NCI-H1105 treated with DMSO at 0.1 percent for 48 hours (cell line): Measurements from ENCODE around the gene PHETA1.
"Not testable (repeated sequence)": the region's sequence is repeated elsewhere in the genome, so short reads cannot be mapped to it uniquely, and the experiment has no call there.

Source experiments
- DNase-seq: peaks from one replicate; lab custom pipeline; 2025; lab: John Stamatoyannopoulos, UW

Gene PHETA1

DNA sequence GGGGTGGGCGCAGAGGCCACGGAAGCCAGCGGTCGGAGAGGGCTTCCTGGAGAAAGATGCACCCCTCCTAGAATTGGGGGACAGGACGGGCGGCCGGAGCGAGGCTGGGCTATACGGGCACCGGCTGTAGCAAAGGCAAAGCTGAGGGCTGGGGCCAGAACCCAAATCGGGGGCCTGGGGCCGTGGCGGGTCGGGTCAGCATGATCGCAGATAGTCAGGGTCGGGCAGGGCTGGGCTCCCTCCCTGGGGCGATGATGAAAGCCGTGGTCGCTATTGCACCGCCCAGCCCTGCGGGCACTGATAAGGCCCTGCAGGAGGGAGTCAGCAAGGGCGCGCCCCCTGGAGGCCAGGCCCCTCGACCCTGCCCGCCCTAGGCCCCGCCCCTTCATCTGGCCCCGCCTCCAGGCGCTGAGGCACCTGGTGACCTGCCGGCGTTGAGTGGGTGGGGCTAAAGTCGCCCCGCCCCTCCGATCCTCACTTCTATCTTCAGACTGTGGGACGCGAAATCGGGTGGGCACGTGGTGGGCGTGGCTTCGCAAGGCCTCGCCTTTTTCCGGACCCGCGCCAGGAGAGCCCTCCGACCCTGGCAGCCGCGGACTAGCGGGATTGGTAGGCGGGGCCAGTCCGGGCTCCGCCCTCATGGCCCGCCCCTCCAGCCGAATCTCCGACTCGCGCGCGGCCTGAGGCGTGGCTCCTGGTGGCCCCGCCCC lies 36.4 kb upstream of the PHETA1 start:
- DNase-seq = peak; percentile 77

DNA sequence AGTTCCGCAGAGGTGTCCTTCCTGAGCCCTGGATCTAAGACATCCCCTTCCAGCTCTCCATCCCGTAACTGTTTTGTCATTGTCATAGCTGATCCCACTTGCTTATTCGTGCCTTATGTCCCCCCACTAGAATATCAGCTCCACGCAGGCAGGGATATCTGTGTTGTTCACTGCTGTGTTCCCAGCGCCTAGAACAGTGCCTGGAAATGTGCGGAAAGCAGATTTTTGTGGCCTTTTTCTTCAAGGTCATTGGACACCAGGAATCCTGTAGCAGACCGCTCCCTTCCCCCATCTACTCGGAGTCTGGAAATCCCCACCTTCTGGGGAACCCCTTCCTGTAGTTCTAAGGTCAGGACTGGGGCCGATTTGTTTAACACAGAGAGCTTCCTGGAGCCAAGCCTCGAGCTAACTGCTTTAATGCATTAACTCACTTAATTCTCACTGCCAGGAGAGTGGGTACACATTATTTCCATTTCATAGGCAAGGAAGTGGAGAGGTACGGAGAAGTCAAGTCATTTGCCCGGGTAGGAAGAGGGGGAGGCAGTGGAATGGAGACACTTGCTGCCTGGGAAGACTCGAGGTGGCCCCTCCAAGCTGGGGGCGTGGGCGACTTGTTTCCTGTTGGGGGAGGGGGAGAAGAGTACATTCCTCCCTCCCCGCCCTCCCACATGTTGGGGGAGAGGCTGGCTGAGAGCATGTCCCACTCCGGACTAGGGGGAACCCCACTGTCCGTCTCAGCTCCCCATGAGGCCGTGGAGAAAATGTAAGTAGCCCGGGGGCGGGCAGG lies 35.7 kb upstream of the PHETA1 start:
- no peak for DNase-seq

DNA sequence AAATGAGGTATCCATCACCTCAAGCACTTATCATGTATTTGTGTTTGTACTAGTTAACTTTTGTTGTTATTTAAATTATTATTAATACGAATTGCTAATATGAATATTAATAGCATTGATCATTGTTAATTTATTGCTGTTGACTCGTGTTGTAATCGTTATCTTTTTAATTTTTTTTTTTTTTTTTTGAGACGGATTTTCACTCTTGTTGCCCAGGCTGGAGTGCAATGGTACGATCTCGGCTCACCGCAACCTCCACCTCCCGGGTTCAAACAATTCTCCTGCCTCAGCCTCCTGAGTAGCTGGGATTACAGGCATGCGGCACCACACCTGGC lies 33.6 kb upstream of the PHETA1 start:
- DNase-seq = not testable (repeated sequence)

DNA sequence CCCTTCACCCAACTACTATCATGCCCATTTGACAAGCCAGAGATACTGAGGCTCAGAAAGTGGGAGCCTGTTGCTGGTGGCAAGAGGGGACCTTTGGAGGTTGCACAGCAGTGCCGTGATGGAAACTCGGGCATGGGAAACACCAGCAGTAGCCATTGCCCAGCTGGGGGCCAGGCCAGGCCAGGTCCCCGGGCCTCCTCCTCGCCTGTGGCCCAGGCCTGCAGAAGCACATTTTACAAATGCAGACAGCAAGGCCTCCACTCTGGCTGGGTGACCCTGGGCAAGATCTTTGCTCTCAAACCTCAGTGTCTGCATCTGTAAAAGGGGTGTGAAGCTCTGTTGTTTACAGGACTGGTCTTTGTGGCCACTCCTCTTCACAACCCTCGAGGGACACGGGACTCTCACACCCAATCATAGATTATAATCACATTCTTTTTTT lies 32.3 kb upstream of the PHETA1 start:
- no peak for DNase-seq

DNA sequence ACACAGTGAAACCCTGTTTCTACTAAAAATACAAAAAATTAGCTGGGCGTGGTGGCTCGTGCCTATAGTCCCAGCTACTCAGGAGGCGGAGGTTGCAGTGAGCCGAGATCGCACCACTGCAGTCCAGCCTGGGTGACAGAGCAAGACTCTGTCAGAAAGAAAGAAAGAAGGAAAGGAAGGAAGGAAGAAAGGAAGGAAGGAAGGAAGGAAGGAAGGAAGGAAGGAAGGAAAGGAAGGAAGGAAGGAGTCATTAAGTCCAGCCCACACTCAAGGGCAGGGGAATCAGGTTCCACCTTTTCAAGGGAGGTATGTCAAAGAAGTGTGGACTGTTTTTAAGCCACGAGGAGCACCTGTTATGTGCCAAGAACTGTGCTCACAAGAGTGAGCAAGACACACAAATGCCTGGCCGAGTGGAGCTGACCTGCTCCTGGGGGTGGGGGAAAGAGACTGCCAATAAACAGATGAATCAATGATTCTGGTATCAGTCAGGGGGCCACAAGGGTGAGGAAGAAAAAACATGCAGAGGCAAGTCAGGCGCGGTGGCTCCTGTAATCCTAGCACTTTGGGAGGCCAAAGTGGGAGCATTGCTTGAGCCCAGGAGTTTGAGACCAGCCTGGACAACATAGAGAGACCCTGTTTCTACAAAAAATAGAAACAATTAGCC lies 31.0 kb upstream of the PHETA1 start:
- DNase-seq = not testable (repeated sequence)

DNA sequence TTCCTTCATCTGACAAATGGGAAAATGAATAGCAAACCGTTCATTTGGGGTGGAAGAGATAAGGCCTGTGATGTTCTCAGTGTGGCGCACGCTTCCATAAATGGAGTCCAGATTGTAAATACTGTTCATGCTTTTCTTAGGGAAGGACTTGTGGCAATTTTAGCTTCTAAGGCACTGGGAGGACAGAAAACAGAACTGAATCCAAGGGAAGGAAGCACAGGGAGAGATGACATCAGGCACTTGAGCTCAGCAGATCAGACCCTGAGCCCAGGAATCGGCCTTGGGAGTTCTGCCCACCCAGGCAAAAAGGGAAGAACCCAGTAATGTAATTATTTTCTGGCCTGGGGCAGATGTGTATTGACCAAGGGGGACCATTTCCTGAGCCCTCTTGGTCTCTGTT lies 29.6 kb upstream of the PHETA1 start:
- DNase-seq = no peak

DNA sequence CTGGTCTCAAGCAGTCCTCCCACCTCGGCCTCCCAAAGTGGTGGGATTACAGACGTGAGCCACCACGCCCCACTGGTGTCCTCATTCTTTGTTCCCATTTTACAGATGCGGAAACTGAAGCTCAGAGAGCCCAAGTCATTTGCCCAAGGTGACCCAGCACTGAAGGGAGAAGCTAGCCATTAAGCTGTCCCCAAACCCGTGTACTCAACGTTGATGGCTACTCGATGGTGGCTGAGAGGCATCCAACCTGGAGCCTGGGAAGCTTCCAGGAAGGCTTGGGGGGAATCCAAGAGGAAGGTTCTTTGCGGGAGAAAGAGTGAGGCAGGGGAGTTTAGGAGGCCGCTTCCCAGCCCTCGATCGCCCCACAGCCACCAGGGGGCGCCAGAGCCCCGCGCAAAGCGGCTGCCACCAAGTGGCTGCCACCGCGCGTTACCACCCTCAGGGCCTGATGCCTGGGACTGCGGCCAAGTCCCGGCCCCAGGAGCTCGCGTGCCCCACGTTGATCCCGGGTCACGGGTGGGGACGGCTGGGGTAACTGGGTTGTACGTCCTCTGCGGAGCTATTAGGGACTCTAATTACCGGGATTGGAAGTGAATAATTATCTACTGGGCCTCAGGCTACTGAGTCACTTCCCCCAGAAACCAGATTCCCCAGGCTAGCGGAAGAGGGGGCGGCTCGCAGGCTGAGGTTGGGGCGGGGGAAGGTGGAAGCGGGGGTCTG lies 28.0 kb upstream of the PHETA1 start:
- DNase-seq = peak; percentile 60

DNA sequence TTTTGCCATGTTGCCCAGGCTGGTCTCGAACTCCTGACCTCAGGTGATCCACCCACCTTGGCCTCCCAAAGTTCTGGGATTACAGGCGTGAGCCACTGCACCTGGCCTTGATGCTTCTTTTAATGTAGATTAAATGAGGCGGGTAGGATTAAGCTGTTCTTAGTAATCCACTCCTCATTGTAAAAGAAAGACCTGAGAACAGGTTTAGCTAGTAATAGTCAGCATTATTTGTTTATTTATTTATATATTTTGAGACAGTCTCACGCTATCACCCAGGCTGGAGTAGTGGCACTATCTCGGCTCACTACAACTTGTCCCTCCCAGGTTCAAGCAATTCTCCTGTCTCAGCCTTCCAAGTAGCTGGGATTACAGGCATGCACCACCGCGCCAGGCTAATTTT lies 27.4 kb upstream of the PHETA1 start:
- DNase-seq = not testable (repeated sequence)

DNA sequence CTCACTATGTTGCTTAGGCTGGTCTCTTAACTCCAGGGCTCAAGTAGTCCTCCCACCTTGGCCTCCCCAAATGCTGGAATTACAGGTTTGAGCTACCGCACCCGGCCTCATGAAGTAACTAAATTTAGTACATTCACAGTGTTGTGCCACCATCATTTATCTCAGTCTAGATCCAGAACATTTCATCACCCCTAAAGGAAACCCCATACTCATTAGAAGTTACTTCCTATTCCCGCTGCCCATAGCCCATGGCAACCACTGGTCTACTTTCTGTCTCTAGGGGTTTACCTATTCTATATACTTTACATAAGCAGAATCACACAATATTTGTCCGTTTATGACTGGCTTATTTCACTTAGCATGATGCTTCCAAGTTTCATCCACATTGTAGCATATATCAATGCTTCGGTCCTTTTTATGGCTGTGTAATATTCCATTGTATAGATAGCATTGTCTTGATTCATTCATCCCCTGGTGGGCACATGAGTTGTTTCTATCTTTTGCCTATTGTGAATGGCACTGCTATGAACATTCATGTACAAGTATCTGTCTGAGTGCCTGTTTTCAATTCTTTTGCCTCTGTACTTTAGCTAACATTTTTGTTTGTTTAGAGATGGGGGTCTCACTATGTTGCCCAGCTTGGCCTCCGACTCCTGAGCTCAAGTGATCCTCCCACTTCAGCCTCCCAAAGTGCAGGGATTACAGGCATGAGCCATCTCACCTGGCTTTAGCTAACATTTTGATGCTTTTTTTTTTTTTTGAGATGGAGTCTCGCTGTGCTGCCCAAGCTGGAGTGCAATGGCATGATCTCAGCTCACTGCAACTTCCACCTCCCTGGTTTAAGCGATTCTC lies 26.7 kb upstream of the PHETA1 start:
- no peak for DNase-seq

DNA sequence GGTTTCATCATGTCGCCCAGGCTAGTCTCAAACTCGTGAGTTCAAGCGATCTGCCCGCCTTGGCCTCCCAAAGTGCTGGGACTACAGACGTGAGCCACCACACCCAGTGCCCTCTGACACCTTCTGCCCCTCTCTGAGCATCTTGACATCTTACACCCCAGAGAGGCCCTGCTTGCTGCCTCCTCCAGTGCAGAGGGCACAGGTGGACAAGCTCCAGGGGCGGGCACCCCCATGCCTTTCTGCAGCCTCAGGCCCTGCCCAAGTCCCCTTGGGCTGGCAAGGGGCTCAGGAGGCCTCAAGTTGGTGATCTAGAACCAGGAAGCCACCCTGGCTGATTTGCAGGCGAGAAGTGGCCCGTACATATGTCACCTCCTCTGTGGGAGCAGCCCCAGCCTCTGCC lies 25.6 kb upstream of the PHETA1 start:
- DNase-seq = no peak

DNA sequence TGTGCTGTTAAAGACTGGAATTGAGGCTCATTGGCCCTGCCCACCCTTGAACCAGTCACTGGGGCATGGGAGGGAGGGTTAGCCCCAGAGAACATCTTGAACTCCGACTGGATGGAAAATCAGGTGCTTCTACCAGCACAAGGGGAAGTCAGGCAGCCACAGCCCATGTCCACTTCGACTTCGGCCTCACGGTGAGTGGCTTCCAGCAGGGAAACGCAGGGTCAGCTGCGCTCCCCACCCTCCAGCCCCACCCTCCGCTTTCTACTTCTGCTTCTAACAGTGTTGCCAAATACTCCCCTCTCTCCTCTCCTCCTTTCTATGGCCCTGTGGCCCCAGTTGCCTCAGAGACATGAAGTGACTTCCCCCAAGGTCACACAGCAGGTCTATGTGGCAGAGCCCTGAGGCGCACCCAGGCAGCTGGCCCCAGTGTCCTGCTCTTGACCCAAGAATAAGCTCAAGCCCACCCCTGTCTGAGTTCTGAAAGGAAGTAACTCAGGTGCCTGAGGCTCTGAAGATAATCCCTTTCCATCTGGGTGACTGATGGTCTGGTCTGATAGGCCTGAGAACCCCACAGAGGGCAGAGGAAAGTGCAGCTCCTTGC lies 24.9 kb upstream of the PHETA1 start:
- no peak for DNase-seq

DNA sequence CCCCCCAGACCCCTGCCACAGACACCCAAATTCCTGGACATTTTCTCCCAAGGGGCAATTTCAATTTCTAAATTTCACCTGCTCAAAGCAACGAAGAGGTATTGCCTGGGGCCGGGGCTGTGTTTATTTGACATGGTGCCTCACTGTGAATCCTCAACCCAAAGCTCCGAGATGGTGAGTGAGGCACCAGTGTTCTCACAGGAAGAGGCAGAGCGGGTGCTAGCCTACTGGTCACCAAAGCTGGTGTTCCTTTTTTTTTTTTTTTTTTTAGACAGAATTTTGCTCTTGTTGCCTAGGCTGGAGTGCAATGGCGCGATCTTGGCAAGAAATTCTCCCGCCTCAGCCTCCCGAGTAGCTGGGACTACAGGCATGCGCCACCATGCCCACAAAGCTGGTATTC lies 22.0 kb upstream of the PHETA1 start:
- no peak for DNase-seq

DNA sequence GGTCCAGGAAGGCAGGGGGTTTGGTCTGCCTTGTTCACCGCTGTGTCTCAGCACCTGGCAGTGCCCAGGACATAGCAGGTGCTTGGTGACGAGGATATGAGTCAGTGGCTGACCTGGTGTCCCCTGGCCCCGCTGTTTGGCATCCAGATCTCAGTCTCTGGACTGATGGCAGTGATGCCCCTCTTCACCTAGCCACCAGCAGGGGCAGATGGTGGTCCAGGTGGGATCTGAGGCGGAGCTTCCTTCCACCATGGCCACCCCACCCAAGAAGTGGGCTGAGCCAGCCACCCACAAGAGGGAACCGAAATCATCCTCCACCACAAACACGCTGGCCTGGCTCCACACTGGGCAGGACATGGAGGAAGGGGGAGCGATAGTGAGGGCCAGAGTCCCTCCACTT lies 20.7 kb upstream of the PHETA1 start:
- no peak for DNase-seq

DNA sequence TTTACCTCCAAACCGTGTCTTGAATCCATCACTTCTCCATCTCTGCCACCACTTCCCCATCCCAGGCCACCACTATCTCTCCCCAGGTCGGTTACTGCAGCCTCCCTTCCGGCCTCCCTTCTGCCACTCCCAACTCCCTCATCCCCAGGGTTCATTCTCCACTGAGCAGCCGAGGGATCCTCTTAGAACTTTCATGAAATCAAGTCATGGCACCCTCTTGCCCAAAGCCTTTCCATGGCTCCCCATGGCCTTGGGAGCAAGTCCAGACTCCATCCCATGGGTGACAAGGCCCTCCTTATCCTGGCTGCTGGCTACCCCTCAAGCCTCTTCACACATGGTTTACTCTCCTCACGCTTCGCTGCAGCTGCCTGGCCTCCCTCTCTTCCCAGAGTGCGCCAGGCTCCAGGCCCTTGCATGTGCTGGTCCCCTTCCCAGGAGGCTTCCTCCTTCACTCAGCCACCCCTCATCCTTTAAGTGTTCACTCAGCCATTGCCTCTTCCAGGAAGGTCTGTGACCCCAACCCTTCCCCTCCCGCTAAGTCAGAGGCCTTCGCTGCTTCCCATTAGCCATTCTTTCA lies 18.9 kb upstream of the PHETA1 start:
- no peak for DNase-seq

DNA sequence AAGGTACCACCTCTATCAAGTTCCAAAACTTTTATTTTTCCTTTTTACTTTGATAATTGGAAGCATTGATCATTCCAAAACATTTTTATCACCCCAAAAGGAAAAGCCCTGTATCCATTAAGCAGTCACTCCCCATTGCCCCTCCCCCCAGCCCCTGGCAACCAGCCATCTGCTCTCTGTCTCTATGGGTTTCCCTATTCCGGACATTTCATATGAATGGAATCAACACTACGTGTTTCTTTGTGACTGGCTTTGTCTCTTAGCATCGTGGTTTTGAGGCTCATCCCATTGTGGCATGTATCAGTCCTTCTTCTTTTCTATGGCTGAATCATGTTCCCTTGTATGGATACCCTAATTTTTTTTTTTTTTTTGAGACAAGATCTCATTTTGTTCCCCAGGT lies 18.0 kb upstream of the PHETA1 start:
- no peak for DNase-seq

DNA sequence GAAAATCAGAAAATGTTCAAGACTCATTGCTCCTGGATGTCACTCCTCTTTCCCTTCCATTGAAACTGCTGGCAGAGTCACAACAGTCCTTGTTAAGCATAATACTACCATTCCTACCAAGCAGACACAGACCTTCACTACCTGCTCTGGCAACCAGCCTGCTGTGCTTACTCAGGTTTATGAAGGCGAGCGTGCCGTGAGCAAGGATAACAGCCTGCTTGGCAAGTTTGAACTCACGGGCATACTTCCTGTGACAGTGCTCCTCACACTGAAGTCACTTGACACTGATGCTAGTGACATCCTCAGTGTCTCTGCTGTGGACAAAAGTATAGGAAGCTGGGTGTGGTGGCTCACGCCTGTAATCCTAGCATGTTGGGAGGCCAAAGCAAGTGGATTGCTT lies 15.7 kb upstream of the PHETA1 start:
- DNase-seq = no peak

DNA sequence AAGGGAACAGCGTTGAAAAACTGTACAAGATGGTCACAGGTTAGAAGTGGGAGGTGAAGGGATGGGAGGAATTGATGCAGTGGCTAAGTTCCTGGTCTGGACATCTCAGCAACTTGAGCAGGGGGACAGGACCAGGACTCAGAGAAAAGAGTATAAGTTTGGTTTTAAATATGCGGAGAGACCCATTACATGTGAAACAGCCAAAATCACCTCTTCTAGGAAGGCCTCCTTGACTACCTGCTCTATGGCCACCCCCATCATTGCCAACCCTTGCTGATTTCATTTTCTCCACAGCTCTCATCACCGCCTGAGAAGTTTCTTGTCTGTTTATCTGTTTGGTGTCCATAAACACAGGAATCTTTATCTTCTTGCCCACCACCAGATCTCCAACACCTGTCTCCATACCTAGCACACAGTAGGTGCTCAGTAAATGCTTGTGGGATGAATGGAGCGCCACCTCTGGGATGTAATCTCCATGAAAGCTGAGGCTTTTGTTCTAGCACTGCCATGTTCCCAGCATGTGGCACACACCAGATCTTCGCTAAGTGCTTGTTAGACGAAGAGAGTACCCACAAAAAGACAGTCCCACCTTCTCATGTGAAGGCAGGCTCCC lies 11.2 kb upstream of the PHETA1 start:
- no peak for DNase-seq

DNA sequence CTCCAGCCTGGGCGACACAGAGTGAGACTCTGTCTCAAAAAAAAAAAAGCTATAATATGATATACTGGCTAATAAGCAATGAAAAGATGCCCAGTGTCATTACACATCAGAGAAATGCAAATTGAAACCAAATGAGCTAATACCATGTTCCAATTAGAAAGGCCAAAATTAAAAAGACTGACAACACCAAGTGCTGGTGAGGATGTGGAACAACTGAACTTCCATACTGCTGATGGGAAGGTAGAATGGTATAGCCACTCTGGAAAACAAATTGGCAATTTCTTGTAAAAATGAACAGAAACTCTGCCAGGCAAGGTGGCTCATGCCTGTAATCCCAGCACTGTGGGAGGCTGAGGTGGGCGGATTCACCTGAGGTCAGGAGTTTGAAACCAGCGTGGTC lies 8.5 kb upstream of the PHETA1 start:
- no peak for DNase-seq

DNA sequence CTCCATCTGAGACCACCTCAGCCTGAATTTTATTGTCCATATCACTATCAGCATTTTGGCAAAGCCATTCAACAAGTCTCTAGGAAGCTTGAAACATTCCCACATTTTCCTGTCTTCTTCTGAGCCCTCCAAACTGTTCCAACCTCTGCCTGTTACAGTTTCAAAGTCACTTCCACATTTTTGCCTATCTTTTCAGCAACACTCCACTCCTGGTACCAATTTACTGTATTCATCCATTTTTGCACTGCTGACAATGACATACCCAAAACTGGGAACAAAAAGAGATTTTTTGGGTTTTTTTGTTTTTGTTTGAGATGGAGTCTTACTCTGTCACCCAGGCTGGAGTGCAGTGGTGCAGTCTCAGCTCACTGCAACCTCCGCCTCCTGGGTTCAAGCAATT lies 4.3 kb upstream of the PHETA1 start:
- not testable (repeated sequence) for DNase-seq

DNA sequence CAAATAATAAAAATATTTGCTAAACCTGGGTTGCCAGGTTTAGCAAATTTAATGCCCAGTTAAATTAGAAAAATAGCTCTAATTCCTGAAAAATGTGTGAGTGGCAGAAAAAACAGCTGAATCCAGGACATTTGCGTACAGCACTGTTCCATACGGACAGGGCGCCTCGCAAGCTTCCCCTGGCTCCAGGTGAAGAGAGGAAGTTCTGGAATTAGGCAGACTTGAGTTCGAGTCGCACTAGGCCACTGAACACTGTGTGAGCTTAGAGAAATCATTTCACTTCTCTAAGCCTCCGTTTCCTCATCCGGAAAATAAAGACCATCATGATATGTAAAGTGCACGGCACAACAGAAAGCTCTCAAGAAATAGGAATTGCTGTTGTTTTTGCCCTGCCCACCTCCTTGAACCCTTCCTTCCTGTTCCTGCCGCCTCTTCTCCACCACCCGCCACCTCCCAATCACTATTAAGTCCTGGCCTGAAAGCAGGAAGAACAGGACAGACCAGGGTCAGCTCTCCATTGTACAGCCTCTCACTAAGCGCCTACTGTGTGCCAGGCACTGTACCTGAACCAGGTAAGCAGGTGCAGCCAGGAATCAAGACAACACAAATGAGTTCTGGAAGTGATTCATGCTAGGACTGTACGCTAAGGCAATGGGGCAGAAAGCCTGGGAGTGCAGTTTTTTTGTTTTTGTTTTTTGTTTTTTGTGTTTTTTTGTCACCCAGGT lies 763 bp upstream of the PHETA1 start:
- DNase-seq = no peak
